HFFc6 (cell line): ENCODE measurements around the gene JPH2. TPM values are rescaled to one million over a fixed set of nuclear protein-coding genes. Genes with fewer than 3 reads are reported as not detected.
A peak's percentile ranks its signal among the peaks of the same experiment; 100 is the strongest.

Source experiments
- DNase-seq: peaks from one replicate; pipeline ENCODE4 v3.0.0-alpha.2; 2018
- H3K27ac Mint-ChIP-seq: 2 replicates; pipeline ENCODE4 v1.8.0; 2020; ENCODE audit warnings: mild to moderate bottlenecking, mixed read lengths
- H3K27me3 Mint-ChIP-seq: 2 replicates; pipeline ENCODE4 v1.8.0; 2021; ENCODE audit warnings: mild to moderate bottlenecking, moderate library complexity, mixed read lengths; ENCODE audit not compliant: insufficient read depth
- H3K36me3 Mint-ChIP-seq: 2 replicates; pipeline ENCODE4 v1.8.0; 2021; ENCODE audit warnings: low read depth, mixed read lengths
- H3K4me1 Mint-ChIP-seq: 2 replicates; pipeline ENCODE4 v1.8.0; 2020; ENCODE audit warnings: low read depth, mixed read lengths
- H3K4me3 Mint-ChIP-seq: 2 replicates; pipeline ENCODE4 v1.8.0; 2020; ENCODE audit warnings: mild to moderate bottlenecking, moderate library complexity, mixed read lengths
- H3K9me3 Mint-ChIP-seq: 2 replicates; pipeline ENCODE4 v1.8.0; 2020; ENCODE audit warnings: mild to moderate bottlenecking, mixed read lengths
- CTCF ChIP-seq: fragments of 200-600 bp; sonication (generic); IDR thresholded peaks from 2 replicates; pipeline ENCODE4 v1.5.0; 2021; ENCODE audit warnings: antibody characterized with exemption, mild to moderate bottlenecking
- total RNA-seq, 6 experiments: library from RNA; stranded (reverse); fragmentation: NEBNext Ultra II Directional; extraction: Animal tissue kit (Norgen Biotek cat#: 25700); gene quantifications; 2 replicates in 1 of 6; 3 replicates in 5 of 6; pipeline ENCODE4 v1.2.3, GENCODE V29; 2021

JPH2 gene
- total RNA-seq, 6 experiments from 2014 or later = 9.7 to 14.4 (median 13.5) TPM

GRCh38 chr20:44166477-44166876, 20.5 kb downstream of the JPH2 start:
- DNase-seq = peak; percentile 46
- Mint-ChIP-seq H3K4me3 (peak overlapping the region; percentile 79), H3K36me3 (peaks cover 11% of the 10 kb centered on the region; the same call in 1 of the 2 replicates), H3K27me3 (no peaks in the 10 kb centered on the region), H3K4me1 (peaks cover 50% of the 10 kb centered on the region), H3K9me3 (no peaks in the 10 kb centered on the region), H3K27ac (peak overlapping the region; percentile 86)
- no peak for TF ChIP-seq CTCF

- H3K9me3 Mint-ChIP-seq = no peaks in the 10 kb centered on the region
- H3K4me1 Mint-ChIP-seq = peaks cover 46% of the 10 kb centered on the region
- H3K27ac Mint-ChIP-seq = peak overlapping the region; percentile 86
- no peaks in the 10 kb centered on the region for H3K27me3 Mint-ChIP-seq
- H3K36me3 Mint-ChIP-seq = peaks cover 11% of the 10 kb centered on the region; the same call in 1 of the 2 replicates
- TF ChIP-seq CTCF = no peak
- DNase-seq = peak; percentile 51
- H3K4me3 Mint-ChIP-seq = peak overlapping the region; percentile 79
These were observed 21.0 kb downstream of the JPH2 start for GRCh38 chr20:44166008-44166407.

- no peak overlapping the region for H3K4me3 Mint-ChIP-seq
- H3K27me3 Mint-ChIP-seq = peaks cover 6% of the 10 kb centered on the region
- DNase-seq = no peak
- no peaks in the 10 kb centered on the region; the same call in 1 of the 2 replicates for H3K9me3 Mint-ChIP-seq
- H3K36me3 Mint-ChIP-seq = peaks cover 34% of the 10 kb centered on the region
- H3K27ac Mint-ChIP-seq = no peak overlapping the region
- no peak for TF ChIP-seq CTCF
- peaks cover 14% of the 10 kb centered on the region for H3K4me1 Mint-ChIP-seq
These were observed 26.9 kb downstream of the JPH2 start for GRCh38 chr20:44160133-44160532.

- Mint-ChIP-seq H3K27ac (no peak overlapping the region), H3K27me3 (peaks cover 6% of the 10 kb centered on the region), H3K9me3 (no peaks in the 10 kb centered on the region; the same call in 1 of the 2 replicates), H3K4me3 (no peak overlapping the region), H3K36me3 (peaks cover 34% of the 10 kb centered on the region), H3K4me1 (peaks cover 17% of the 10 kb centered on the region)
- TF ChIP-seq CTCF = no peak
- no peak for DNase-seq
These were observed 27.3 kb downstream of the JPH2 start for GRCh38 chr20:44159711-44160110.

- Mint-ChIP-seq H3K27ac (no peak overlapping the region), H3K27me3 (peaks cover 6% of the 10 kb centered on the region)
These were observed 27.9 kb downstream of the JPH2 start for GRCh38 chr20:44159125-44159524.

More at GRCh38 chr20:44159125-44159524, 27.9 kb downstream of the JPH2 start:
- Mint-ChIP-seq H3K9me3 (no peaks in the 10 kb centered on the region; the same call in 1 of the 2 replicates), H3K4me3 (no peak overlapping the region), H3K36me3 (peaks cover 34% of the 10 kb centered on the region), H3K4me1 (peaks cover 17% of the 10 kb centered on the region)
- TF ChIP-seq CTCF = no peak
- no peak for DNase-seq
